NT2/D1 (cell line): ENCODE results near the gene MX1.

Experiments
- DNase-seq: peaks from one replicate; pipeline ENCODE4 v3.0.0-alpha.2; 2011; ENCODE audit warnings: low read depth, low spot score
- H3K27me3 ChIP-seq: 2 replicates; pipeline ENCODE4 v1.6.0; 2011; ENCODE audit warnings: mild to moderate bottlenecking; ENCODE audit not compliant: insufficient read length, insufficient read depth
- H3K36me3 ChIP-seq: 2 replicates; pipeline ENCODE4 v1.6.1; 2011; ENCODE audit warnings: mild to moderate bottlenecking, low read length, mixed read lengths; ENCODE audit not compliant: insufficient read depth, insufficient read length
- H3K4me1 ChIP-seq: 2 replicates; pipeline ENCODE4 v1.5.1; 2011; ENCODE audit not compliant: insufficient read depth, insufficient read length
- H3K4me3 ChIP-seq: 2 replicates; pipeline ENCODE4 v1.5.1; 2011; ENCODE audit warnings: low read depth; ENCODE audit not compliant: insufficient read length
- H3K9ac ChIP-seq: 2 replicates; pipeline ENCODE4 v1.6.0; 2011; ENCODE audit warnings: low read depth; ENCODE audit not compliant: insufficient read length
- H3K9me3 ChIP-seq: 2 replicates; pipeline ENCODE4 v1.5.1; 2011; ENCODE audit warnings: mild to moderate bottlenecking, low read length; ENCODE audit not compliant: insufficient read depth
- SUZ12 ChIP-seq: IDR thresholded peaks from 2 replicates; pipeline ENCODE4 v1.6.1; 2011; ENCODE audit not compliant: insufficient read length, insufficient read depth; ENCODE audit errors: extremely low read depth
- YY1 ChIP-seq: IDR thresholded peaks from 2 replicates; pipeline ENCODE4 v1.6.1; 2011; ENCODE audit not compliant: insufficient read length, insufficient read depth
- ZNF274 ChIP-seq: IDR thresholded peaks from 2 replicates; pipeline ENCODE4 v1.6.1; 2011; ENCODE audit warnings: mild to moderate bottlenecking, low read depth, low read length

MX1 gene

GRCh38 chr21:41398831-41399230 is 27.2 kb upstream of the MX1 start:
- H3K36me3 ChIP-seq, result peaks cover 38% of the 10 kb centered on the region
- H3K9ac ChIP-seq, result no peak overlapping the region
- TF ChIP-seq SUZ12 (no peak), YY1 (no peak), ZNF274 (no peak)
- no peak overlapping the region for H3K4me3 ChIP-seq
- no peak for DNase-seq
- H3K4me1 ChIP-seq, result peaks cover 12% of the 10 kb centered on the region
- no peaks in the 10 kb centered on the region for H3K27me3 ChIP-seq
- no peaks in the 10 kb centered on the region for H3K9me3 ChIP-seq

- Histone ChIP-seq H3K9me3 (no peaks in the 10 kb centered on the region), H3K36me3 (peaks cover 42% of the 10 kb centered on the region), H3K27me3 (no peaks in the 10 kb centered on the region), H3K4me3 (no peak overlapping the region), H3K9ac (no peak overlapping the region), H3K4me1 (peaks cover 15% of the 10 kb centered on the region)
- TF ChIP-seq SUZ12, result no peak
- no peak for TF ChIP-seq ZNF274
- no peak for TF ChIP-seq YY1
- DNase-seq, result no peak
Observed at GRCh38 chr21:41399246-41399800, 26.7 kb upstream of the MX1 start.

GRCh38 chr21:41402231-41402630 is 23.8 kb upstream of the MX1 start:
- TF ChIP-seq YY1, result no peak
- no peak for TF ChIP-seq ZNF274
- no peak for TF ChIP-seq SUZ12
- DNase-seq, result no peak

GRCh38 chr21:41402796-41403195 is 23.2 kb upstream of the MX1 start:
- peaks cover 43% of the 10 kb centered on the region for H3K36me3 ChIP-seq

More at GRCh38 chr21:41402231-41402630, 23.8 kb upstream of the MX1 start:
- Histone ChIP-seq H3K4me1 (peaks cover 7% of the 10 kb centered on the region), H3K27me3 (no peaks in the 10 kb centered on the region), H3K9ac (no peak overlapping the region), H3K36me3 (peaks cover 47% of the 10 kb centered on the region), H3K9me3 (no peaks in the 10 kb centered on the region), H3K4me3 (no peak overlapping the region)

DNA sequence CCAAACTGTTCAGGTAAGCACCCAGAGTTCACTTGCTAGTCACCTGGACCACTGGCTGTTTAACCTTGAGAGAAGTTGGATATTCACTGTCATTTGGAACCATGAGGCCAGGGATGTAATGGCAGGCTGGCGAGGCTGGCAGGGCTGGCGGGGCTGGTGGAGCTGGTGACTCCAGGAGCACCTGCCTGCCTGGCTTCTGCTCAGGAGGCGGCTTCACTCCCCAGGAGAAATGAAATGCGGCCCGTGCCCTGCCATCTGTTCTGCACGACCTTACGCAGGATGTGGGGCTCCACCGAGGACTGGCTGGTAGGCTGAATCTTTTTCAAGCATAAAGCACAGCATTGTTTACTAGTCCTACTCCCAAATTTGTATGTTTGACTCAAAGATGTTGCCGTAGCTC is 22.7 kb upstream of the MX1 start:
- H3K9ac ChIP-seq, result no peak overlapping the region
- peaks cover 47% of the 10 kb centered on the region for H3K36me3 ChIP-seq
- no peaks in the 10 kb centered on the region for H3K27me3 ChIP-seq
- no peaks in the 10 kb centered on the region for H3K9me3 ChIP-seq
- peaks cover 3% of the 10 kb centered on the region for H3K4me1 ChIP-seq
- TF ChIP-seq YY1, result no peak
- no peak for TF ChIP-seq ZNF274
- no peak for TF ChIP-seq SUZ12
- DNase-seq, result no peak
- no peak overlapping the region for H3K4me3 ChIP-seq

More at GRCh38 chr21:41402796-41403195, 23.2 kb upstream of the MX1 start:
- no peak for TF ChIP-seq SUZ12
- TF ChIP-seq YY1, result no peak
- no peak for TF ChIP-seq ZNF274
- Histone ChIP-seq H3K4me3 (no peak overlapping the region), H3K4me1 (peaks cover 3% of the 10 kb centered on the region), H3K9ac (no peak overlapping the region), H3K9me3 (no peaks in the 10 kb centered on the region), H3K27me3 (no peaks in the 10 kb centered on the region)
- no peak for DNase-seq

DNA sequence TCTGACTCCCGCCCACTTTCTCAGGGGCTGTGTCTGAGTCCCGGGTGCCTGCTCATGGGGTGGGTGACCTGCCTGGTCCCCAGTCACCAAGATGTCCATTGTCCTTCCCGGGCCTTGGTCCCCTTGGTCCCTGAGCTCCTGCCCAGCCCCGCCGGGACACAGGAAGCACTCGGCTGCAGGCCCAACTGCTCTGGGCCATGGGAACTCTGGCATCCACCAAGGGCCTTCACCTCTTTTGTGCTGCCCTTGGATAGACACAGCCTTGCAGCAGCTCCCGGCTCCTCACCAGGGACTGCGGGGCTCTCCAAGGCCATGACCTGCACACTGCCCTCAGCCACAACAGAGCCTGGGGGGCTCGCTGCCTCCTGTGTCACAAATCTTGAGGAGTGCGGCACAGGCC is 22.1 kb upstream of the MX1 start:
- Histone ChIP-seq H3K36me3 (peaks cover 46% of the 10 kb centered on the region), H3K4me1 (peaks cover 3% of the 10 kb centered on the region), H3K9me3 (no peaks in the 10 kb centered on the region), H3K9ac (no peak overlapping the region), H3K4me3 (no peak overlapping the region), H3K27me3 (no peaks in the 10 kb centered on the region)
- DNase-seq, result no peak
- no peak for TF ChIP-seq YY1
- TF ChIP-seq SUZ12, result no peak
- TF ChIP-seq ZNF274, result no peak

GRCh38 chr21:41405321-41405720 is 20.7 kb upstream of the MX1 start:
- H3K9me3 ChIP-seq, result no peaks in the 10 kb centered on the region
- TF ChIP-seq ZNF274, result no peak
- no peak for TF ChIP-seq SUZ12
- TF ChIP-seq YY1, result no peak
- H3K27me3 ChIP-seq, result no peaks in the 10 kb centered on the region
- H3K4me1 ChIP-seq, result peaks cover 3% of the 10 kb centered on the region
- no peak overlapping the region for H3K9ac ChIP-seq
- peaks cover 38% of the 10 kb centered on the region for H3K36me3 ChIP-seq
- H3K4me3 ChIP-seq, result no peak overlapping the region
- DNase-seq, result no peak

DNA sequence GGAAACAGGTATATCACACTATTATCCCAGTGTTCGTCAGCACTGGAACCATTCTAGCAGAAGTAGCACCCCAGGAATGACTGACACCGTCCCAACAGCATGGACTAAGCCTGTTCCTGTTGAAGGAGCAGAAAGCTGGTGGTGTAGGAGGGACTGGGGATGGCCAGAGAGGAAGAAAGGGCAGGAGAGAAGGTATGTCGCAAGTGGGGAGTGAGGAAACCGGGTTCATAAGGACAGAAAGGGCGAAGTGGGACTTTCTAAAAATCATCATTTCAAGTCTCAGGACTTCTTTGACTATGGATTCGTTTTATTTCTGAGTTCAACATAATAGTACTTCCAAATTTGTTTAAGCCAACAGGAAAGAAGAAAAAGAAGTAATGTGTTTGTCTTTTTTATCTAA is 19.7 kb upstream of the MX1 start:
- peaks cover 38% of the 10 kb centered on the region for H3K36me3 ChIP-seq
- no peaks in the 10 kb centered on the region for H3K27me3 ChIP-seq
- H3K4me3 ChIP-seq, result no peak overlapping the region
- no peak for DNase-seq
- peaks cover 3% of the 10 kb centered on the region for H3K4me1 ChIP-seq
- TF ChIP-seq YY1 (no peak), SUZ12 (no peak), ZNF274 (no peak)
- peaks cover 6% of the 10 kb centered on the region; the same call in 1 of the 2 replicates for H3K9me3 ChIP-seq
- H3K9ac ChIP-seq, result no peak overlapping the region
